Lower leg skin (tissue), 4 donors: ENCODE measurements around the gene GNB2. TPM values are rescaled to one million over a fixed set of nuclear protein-coding genes. Genes with fewer than 3 reads are reported as not detected.

Experiments used
- DNase-seq, 2 donors: peaks; one replicate each; pipeline ENCODE4 v3.0.0-alpha.2; 2019; ENCODE audit warnings: low spot score in 2 of 2
- H3K4me3 ChIP-seq: fragments of 200-600 bp; sonication (generic); 2 replicates; pipeline ENCODE4 v1.5.1; 2017; ENCODE audit warnings: mild to moderate bottlenecking, low read depth; ENCODE audit not compliant: poor library complexity, severe bottlenecking
- POLR2A ChIP-seq, 2 donors: fragments of 450-650 bp; IDR thresholded peaks; one replicate each; pipeline ENCODE4 v1.6.1; 2016 to 2017; ENCODE audit warnings: antibody characterized with exemption in 2 of 2, mild to moderate bottlenecking in 1 of 2, moderate library complexity in 1 of 2
- WGBS, 2 donors: methylation state at CpG; one replicate each; pipeline ENCODE4 v1.1.5; 2018; 5-methylcytosine and 5-hydroxymethylcytosine counted together
- intact Hi-C: fragments of 100-400 bp; cut with DNase I; formaldehyde crosslinking; loops from one replicate; pipeline ENCODE4 v1.15.0; 2023; ENCODE audit warnings: low total_unique reads
- total RNA-seq, 4 donors: library from RNA; depleted of rRNA; stranded (reverse); fragments of >200 nt; gene quantifications; one replicate each; pipeline ENCODE4 v1.1.0, GENCODE V29; 2016
- TF ChIP-seq, protein P1 (sequence below), 3 donors: fragments of 450-650 bp; IDR thresholded peaks; one replicate each; pipeline ENCODE4 v1.5.1; 2016; ENCODE audit warnings: antibody characterized with exemption in 3 of 3, mild to moderate bottlenecking in 3 of 3, moderate library complexity in 2 of 3

Gene GNB2
- total RNA-seq, 4 donors from 2014 or later: 309 to 439 (median 353) TPM

DNA sequence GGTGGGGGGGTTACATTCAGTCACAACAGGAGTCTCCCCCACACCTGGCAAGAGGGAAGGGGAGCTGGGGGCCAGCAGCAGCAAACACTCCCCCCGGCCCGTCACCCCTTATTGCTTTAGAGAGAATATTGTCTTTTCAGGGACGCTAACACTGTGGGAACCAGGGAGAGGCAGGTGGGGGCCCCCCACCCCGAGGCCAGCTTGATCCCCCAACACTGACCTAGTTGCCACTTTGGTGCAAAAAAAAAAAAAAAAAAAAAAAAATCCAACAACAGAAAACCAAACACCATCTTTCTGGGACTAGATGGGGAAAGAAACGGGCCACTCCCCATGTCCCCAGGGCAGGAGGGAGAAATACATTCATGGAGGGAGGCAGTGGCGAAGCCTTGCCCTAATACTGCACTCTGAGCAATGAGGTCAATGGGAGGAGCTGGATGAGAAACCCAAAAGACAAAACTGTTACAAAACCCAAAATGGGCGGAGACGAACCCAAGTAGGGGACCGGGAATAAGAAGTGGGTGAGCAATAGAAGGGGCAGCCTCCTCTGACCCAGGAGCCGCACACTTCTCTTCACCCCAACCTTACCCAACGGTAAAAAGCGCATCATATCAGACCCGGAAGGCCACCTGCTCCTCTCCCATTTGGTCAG, 6.5 kb downstream of the GNB2 start:
- intact Hi-C loops: no loop called here
- peak; percentile 75 to 90 for DNase-seq
- TF ChIP-seq, protein P1, sequence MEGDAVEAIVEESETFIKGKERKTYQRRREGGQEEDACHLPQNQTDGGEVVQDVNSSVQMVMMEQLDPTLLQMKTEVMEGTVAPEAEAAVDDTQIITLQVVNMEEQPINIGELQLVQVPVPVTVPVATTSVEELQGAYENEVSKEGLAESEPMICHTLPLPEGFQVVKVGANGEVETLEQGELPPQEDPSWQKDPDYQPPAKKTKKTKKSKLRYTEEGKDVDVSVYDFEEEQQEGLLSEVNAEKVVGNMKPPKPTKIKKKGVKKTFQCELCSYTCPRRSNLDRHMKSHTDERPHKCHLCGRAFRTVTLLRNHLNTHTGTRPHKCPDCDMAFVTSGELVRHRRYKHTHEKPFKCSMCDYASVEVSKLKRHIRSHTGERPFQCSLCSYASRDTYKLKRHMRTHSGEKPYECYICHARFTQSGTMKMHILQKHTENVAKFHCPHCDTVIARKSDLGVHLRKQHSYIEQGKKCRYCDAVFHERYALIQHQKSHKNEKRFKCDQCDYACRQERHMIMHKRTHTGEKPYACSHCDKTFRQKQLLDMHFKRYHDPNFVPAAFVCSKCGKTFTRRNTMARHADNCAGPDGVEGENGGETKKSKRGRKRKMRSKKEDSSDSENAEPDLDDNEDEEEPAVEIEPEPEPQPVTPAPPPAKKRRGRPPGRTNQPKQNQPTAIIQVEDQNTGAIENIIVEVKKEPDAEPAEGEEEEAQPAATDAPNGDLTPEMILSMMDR (IDR thresholded peaks at IDR 0.05): no peak
- TF ChIP-seq POLR2A (IDR thresholded peaks at IDR 0.05): no peak
- no peak overlapping the region for H3K4me3 ChIP-seq
- 49 to 56% methylated on average over 13 of the region's 13 CpGs for WGBS, 2 donors

DNA sequence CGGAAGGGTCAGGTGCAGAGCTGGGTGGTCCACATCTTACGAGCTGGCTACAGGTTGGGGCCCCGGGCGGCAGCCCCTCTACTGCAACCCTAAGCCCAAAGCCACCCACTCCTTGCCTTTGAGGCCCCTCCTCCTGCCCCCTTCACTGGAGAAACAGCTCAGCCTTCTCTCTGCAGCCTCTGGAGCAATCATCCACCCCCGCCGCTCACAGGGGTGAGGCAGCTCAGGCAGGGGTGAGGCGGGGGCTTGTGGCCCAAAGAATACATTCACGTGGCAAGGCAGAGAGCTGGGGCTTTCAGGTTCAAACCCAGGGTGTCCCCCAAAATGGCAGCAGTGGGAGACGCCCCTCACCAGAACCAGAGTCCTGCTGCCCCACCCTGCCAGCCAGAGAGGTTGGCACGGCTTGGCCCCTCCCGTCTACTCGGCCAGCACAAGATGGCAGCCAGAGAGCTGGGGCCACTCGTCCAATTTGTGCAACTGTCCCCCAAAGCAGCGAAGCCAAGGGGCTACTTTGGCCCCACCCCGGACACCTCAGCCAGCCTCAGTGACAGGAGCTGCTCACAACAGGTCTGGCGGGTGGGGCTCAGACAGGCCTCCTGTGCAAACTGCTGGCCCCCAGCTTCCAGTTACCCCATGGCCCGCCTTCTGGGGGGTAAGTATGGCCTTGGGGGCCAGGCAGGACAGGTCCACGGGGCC, 7.2 kb downstream of the GNB2 start:
- intact Hi-C loops: no loop called here
- 66 to 74% methylated on average over 17 to 18 of the region's 18 CpGs for WGBS, 2 donors

DNA sequence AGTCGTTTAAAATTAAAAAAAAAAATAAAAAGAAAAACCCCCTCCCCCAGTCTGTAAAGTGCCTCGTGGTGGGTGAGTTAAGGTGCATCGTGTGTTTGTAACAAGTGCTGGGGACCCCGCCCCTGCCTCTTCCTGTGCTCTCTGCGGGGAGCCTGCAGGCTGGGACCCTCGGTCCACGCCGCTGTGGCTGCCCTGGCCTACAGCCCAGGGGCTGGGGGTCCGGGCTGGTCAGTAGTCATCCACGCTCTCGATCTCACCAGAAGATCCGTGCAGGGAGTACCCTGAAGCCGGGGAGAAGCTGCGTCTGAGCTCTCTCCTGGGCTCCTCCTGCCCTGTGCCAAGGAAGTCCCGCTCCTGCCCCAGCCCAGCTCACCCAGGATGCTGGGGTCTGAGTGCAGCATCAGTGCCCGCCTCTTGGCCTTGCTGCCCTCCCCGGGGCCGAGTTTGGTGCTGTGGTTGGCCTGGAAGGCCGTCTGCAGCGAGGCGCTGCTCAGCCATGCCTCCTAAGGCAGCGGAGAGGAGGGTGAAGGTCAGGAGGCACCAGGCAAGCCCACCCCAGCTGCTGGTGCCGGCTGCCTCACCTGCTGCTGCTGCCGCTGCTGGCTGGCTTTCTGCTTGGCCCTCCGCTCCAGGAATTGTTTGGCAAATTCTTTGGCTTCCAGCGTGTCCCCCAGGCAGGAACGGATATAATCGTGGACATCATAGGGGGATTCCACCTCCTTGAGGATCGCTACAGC, 8.1 kb downstream of the GNB2 start:
- peak in 1 of 2 donors; percentile 82 for DNase-seq
- no peak overlapping the region for H3K4me3 ChIP-seq
- intact Hi-C loops: no loop called here
- 81% methylated on average over 28 to 29 of the region's 29 CpGs for WGBS, 2 donors
- TF ChIP-seq POLR2A (IDR thresholded peaks at IDR 0.05): no peak
- TF ChIP-seq, protein P1 (IDR thresholded peaks at IDR 0.05): no peak

More for the DNA sequence above, 7.2 kb downstream of the GNB2 start:
- DNase-seq: peak in 1 of 2 donors; percentile 87
- H3K4me3 ChIP-seq: no peak overlapping the region
- no peak for TF ChIP-seq POLR2A (IDR thresholded peaks at IDR 0.05)
- TF ChIP-seq, protein P1 (IDR thresholded peaks at IDR 0.05): no peak

DNA sequence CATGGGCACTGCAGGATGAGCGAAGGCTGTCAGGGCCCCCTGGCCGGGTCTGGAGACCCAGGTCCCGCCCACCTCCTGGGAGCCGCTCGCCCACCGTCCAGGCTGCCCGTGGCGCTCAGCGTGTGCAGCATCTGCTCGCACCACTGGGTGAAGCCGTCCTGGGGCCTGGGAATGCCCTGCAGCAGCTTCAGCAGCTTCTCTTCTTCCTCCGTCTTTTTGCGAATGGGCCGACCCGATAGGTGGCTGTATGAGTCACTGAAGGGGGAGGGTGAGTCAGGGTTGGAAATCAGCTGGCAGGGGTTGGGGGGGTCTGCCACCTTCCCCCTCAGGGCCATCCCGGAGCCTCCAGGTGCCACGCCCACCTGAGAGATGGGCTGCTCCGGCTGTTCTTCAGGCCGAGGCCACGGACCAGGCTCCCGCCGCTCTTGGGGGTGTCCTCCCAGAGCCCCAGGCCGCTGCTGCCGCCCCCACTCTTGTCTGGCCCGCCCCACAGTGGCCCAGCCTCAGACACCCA, 8.7 kb downstream of the GNB2 start:
- TF ChIP-seq POLR2A (IDR thresholded peaks at IDR 0.05): no peak
- TF ChIP-seq, protein P1 (IDR thresholded peaks at IDR 0.05): no peak
- peak in 1 of 2 donors; percentile 80 for DNase-seq
- no peak overlapping the region for H3K4me3 ChIP-seq
- intact Hi-C loops: no loop called here
- 68 to 76% methylated on average over 12 to 17 of the region's 25 CpGs for whole genome bisulfite sequencing, 2 donors

DNA sequence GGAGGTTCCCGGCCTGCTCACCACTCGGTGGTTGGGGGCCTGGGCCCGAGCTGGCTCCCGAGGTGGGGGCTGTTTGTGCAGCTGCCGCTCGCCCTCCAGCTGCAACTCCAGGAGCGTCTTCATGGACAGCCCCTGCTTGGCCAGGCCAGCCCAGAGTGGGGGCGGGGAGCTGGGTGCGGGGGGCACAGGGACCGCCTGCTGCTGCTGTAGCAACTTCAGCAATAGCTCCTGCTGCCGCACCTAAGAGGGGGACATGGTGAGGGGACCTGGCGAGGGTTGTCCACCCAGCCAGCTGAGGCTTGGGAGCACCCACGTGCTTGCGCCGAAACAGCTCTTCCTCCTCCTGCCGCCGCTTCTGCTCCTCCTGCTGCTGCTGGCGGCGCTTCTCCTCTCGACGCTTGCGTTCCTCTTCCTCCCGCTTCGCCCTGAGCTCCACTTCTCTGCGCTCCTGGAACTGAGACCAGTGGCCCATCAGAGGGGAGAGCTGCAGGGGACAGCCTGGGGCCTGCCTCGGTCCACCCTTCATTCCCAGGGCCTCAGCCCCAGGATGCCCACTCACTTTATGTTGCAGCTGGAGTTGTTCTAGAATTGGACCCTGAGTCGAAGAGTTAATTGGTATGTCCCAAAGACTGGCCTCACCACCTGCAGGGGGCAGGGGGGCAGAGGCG, 9.6 kb downstream of the GNB2 start:
- intact Hi-C loops: no loop called here

More for the DNA sequence above, 9.6 kb downstream of the GNB2 start:
- TF ChIP-seq, protein P1 (IDR thresholded peaks at IDR 0.05): no peak
- no peak for TF ChIP-seq POLR2A (IDR thresholded peaks at IDR 0.05)
- WGBS, 2 donors: 89 to 93% methylated on average over 16 to 18 of the region's 28 CpGs
- H3K4me3 ChIP-seq: no peak overlapping the region
- DNase-seq: no peak
